NCI-H446 treated with DMSO at 0.1 percent for 48 hours (cell line): Measurements from ENCODE around the gene KIAA1217.
A peak's percentile ranks its signal among the peaks of the same experiment; 100 is the strongest.

ENCODE experiments used
- DNase-seq: peaks from one replicate; lab custom pipeline; 2025; lab: John Stamatoyannopoulos, UW

Gene KIAA1217

DNA sequence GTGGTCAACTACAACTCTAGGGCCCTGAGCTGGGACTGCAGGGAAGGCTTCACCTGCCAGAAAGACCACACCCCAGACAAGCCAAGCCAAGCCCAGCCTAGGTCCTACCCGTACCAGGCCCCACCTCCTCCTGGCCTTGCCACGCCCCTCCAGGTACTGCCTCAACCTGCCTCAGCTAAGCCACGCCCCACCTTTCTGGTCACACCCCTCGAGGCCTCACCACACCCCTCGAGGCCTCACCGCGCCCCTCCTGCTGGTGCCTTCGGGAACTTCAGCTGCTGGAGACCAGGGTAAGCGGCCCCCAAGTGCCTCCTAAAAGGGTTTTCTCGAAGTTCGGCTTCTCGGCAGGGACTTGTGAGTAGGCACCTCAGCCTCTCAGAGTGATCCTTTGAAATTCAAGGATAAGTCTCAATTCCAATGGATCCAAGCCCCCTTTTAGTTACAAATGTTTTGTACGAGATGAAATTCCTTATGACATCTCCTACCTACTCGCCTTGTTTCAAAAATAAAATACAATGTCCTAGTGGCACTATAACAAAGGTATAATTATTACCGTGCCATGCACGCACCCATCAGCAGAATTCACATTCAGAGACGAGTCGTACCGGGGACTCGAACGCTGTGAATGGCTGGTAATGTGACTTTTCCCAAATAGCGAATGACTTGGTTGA is 343.5 kb downstream of the KIAA1217 start:
- DNase-seq = no peak

DNA sequence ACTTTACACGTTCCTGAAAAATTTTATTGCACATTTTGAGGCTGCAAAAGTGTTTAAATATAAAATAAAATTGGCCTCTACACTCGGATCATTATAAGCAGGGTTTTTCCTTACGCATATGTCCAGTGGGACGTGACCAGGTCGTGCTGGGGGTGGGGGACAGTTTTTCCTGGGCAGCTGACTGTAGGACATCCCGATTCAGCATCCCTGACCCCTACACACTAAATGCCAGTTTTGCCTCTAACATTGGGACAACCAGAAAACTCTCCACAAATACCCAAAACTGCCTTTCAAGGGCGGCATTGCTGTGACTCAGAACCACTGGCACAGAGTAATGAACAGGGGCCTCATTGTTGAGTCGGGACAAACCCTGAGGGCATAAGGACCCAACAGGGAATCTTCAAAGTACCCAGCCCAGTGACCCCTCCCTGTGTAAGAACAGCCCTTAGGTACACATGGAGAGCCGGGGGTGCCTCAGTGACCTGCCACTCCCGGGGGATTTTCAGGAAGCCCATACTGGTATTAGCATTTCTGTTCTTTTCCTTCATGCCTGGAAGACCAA is 344.2 kb downstream of the KIAA1217 start:
- DNase-seq = no peak

DNA sequence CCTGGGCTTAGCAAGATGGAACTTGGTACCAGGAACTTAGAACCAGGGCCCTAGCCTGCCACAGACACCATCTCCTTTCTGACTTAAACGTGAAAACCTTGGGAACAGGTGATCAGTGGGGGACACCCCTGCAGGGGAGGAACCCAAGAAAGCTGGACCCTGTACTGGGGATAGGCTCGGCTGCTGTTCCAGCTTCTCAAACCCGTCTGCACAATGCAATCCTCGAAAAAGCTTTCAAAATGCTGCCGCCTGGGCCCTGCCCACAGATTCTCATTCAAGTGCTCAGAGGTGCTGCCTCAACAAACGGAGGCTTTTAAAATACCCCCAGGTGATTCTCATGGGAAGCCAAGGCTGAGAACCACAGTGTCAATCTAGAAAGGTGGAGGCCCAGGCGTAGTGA is 345.1 kb downstream of the KIAA1217 start:
- DNase-seq = no peak

DNA sequence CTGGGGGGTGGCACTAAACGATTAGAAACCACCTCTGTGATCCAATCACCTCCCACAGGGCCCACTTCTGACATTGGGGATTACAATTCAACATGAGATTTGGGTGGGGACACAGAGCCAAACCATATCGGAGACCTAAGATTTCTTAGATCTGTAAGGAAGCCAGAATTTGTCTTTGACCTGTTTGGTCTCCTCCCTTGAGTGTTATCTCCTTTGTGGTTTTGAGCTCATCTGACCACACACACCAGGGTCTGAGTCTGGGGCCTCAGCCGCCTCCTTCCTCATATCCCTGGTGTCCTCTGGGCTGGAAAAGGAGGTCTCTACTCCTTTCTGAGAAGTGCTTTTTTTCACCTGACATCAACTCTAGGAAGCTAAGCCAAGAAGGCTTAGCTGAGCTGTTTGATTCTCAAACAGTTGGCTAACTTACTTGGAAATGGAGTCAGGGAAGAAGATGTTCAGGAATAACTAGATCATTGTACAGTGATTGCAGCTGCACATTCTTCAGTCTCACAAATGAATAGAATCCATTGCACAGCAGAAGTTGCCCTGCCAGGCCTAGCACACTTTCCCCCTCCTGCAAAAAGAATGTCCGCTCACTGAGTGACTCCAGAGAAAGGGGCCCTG is 347.3 kb downstream of the KIAA1217 start:
- no peak for DNase-seq

DNA sequence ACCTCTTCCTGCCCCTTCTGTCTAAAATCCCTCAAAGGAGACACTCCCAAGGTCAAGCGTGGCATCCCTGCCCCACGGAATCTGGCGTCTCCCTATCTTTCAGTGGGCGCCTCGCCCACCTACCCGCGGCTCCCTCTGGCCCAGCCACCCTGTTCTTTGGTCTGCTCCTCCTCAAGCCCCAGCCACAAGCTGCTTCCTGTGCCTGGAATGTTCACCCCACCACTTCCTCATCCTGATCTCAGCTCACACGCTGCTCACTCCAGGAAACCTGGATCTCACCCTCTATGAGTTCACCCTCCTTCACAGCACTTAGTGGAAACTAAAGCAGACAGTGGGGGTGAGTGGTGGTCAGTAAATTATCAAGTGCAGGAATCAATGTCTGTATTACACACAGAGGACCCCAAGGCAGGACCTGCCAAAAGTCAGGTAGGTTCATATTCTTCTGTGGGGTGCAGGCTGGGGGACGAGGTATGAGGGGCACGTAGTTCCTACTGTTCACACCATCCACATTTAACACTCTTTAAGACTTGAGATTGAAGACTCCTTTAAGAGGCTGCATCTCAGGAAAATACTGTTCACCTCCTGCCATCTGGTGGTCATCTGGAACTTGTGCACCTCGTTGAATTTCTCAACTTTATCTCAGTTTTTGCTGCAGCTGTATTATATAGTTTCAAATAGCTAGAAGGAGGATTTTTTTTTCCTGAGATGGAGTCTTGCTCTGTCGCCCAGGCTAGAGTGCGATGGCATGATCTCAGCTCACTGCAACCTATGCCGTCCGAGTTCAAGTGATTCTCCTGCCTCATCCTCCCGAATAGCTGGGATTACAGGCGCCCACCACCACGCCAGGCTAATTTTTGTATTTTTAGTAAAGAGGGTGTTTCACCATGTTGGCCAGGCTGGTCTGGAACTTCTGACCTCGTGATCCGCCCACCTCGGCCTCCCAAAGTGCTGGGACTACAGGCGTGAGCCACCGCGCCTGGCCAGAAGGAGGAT is 348.1 kb downstream of the KIAA1217 start:
- peak; percentile 31 for DNase-seq

DNA sequence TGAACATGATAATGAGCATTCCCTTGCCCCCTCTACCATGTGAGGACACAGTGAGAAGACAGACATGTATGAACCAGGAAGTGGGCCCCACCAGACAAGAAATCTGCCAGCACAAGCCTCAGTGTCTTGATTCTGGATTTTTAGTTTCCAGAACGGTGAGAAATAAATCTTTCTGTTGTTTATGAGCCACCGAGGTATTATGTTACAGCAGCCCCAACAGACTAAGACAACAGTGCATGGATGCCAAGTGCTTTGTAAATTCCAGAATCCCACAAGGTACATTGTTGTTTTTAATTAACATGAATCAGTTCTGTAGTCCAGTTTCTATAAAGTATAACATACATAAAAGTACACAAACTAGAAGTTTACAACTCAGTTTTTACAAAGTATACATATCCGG is 352.5 kb downstream of the KIAA1217 start:
- no peak for DNase-seq

DNA sequence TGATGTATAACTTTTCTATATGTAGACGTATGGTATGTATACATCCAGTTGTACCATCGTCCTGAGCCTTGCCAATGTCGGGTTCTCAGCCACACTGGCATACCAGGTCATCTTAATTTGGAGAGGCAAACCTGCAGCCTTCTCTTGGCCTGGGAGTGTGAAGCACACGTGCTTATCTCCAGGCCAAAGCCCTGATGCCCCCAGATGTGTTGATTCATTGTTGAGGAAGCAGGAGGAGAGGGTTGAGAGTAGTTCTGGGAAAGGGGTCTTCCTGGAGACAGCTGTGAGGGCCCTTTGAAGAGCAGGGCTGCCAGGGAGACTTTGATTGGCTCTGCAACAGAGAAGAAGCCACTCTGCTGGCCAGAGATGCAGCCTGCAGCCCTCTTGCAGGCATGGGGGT is 359.1 kb downstream of the KIAA1217 start:
- DNase-seq = no peak

DNA sequence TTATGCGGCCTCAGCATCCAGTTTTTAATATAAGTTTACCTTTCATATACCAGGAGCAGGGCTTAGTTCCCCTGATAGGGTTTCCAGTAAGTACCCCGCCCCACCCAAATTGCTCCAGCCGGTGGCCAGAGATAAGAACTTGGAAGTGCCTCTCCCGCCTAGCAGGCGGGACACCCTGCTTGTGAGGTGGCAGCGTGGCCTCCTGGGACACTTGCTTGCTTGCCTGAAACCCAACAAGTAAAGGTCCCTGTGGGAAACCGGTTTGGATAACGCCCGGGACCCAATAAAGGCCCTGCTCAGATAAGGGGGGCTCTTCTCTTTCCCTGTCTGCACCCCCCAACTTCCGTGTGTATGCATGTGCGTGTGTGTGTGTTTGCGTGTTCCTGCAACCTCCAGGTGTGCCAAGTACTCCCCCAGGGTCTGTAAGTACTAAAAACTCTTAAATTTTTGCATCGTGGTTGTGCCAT is 360.4 kb downstream of the KIAA1217 start:
- no peak for DNase-seq

DNA sequence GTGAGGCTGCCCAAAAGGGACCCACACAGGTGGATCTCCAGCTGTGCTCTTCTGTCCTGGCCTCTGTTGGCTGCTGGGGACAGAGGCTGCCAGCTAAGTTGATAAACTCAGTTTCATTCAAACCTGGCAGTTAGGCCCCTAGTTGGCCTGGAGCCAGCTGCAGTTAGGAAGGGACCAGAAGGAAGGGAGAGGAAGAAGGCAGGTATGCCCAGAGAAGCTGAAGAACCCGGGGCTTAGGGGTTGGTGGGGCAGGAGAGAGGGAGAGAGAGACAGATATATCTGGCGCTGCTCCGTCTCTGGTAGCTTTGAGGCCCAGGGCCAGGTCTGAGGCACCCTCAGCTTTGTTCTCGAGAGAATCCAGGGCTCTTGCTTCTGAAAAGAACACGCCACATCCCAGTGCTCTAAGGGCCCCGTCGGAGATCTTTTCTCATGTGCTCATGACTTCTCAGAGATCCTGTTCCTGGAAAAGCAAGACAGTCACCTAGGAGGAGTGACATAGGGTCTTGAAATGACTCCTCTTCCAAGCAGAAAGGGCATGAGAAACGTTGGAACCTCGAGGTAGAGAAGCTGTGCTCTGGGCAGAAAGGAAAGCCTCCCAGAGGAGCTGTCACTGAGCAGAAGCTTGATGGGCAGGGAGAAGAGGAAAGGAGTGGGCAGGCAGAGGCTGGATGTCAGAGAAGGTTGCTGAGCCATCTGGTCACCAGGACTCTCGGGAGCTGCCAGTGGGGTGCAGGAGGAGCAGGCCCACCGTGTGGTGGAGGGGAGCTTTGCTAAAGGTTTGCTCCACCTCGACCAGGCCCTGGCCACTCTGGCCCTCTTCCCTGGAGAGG is 361.1 kb downstream of the KIAA1217 start:
- no peak for DNase-seq

DNA sequence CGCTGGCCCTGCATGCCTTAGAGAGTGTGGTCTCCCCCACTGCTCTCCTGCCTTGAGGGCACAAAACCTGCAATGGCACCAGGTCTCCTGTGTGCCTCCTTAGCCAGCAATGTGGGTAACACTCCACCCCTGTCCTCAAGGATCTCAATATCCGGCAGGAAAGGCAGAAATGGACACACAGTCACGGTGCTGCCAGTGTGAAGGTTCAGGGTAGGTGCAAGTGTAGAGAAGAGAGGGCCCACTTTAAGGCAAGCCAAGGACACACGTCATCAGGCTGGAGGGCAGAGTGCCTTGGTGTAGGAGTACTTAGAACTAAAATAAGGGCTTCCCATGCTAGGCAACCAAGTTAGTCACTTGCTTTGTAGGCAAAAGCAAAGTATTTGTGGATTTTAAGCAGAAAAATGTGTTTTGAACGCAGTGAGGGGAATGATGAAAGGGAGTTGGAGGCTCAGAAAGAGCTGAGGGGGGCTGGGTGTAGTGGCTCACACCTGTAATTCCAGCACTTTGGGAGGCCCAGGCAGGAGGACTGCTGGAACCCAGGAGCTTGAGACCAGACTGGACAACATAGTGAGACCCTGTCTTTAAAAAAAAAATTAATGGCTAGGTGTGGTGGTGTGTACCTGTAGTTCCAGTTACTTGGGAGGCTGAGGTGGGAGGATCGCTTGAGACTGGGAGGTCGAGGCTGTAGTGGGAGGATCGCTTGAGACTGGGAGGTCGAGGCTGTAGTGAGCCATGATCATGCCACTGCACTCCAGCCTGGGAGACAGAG is 361.9 kb downstream of the KIAA1217 start:
- DNase-seq = no peak

DNA sequence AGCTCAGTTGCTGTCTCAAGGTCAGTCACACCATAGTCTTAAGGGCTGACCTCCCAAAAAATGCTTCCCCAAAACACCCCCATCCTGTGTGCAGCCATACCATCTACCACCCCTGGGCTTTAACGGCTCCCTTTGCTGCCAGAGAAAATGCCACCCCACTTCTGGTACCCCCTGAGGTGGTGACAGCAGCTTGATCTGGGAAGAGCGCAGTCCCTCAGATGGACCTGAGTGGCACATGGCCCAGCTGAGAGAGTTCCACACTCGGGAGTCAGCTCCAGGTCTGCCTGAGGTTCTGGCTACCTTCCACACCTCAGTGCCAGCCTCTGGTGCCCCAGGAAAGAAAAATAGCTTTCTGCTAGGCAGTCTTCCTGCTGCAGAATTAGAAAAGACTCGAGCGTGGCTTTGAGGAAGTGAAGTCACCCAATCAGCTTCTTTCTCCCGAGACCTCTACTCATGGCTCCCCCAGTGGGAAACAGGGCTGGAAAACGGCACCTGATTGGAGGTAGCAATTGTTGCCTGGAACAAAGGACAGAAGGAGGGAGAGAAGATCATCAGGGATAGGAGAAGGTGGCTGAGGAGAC is 363.0 kb downstream of the KIAA1217 start:
- DNase-seq = no peak

DNA sequence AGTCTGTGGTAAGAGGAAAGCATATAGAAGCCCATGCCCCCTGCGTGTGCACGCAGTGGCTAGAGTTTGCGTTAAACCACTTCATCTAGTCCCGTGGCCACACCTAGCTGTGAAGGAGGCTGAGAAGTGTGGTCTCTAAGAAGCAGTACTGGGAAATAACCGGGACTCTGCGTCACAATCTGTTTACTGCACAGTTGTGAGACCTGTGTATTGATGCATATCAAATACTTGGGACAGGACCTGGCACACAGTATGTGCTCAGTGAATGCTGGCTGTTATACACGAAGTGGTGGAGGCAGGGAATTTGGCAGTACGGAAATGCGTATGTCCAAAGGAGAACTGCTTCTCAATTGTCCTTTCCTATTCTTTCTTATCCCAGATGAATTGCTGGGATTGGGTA is 365.2 kb downstream of the KIAA1217 start:
- DNase-seq = no peak

DNA sequence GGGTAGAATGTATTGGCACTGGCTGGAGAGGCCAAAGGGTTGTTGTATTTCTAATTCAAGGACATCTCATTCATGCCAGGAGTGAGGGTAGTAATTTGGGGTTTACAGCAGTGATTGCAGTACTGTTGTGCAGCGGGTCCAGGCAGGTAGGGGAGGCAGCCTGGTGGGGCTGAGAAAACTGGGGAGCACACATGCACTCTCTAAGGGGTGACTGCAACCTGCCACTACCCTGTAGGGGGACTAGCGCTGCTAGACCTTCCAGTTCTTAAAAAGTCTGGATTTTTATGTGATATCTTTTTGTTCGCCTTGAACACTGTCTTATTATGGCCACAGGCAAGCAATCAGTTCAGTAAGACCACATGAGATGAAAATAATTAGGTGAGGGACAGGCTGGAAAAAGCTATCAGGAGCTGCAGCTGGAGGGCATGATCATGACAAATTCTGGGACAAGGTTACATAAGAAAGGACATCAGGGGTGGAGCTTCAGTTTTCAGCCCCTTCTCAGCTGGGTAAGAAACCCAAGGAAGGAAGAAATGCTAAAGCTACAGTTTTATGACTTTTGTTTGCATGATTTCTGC is 365.7 kb downstream of the KIAA1217 start:
- DNase-seq = no peak

DNA sequence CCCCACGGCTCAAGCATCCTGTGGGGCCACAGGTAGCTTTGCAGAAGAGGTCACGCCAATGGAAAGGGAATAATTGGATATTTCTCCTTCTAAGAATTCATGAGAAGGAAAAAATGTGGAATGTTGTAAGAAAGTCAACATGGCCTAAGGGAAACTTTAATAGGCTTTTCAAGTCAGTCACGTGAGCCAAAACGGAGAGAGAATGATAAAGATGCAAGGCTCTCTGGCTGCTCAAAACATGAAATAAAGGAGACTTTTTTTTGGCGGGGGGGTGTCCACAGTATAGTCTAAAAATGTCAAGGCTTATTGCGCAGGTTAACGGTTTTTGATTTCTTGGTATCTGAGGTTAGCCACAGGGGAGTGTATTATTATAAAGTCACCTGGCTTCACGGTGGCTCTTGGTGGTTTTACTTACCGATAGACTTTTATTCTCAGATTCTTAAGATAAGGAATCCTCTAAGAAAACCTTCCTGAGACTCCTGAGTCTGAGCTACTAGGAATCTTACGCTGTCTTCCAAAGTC is 366.6 kb downstream of the KIAA1217 start:
- no peak for DNase-seq

DNA sequence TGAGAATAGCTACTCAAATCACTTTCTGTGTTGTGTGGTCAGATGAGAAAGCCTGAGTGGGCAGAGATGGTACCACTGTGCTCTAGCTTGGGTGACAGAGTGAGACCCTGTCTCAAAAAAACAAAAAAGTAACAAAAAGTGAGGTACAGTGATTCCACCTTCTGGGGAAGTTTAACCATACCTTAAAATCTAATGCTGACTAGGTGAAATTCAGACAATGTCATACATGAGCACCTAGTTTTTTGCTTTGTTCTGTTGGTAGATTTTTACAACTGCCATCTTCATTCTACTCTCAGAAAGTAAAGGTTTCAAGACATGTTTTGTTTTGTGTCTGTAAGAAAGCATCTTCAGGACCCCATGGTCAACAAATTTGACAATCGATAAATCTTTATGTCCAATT is 370.5 kb downstream of the KIAA1217 start:
- no peak for DNase-seq

DNA sequence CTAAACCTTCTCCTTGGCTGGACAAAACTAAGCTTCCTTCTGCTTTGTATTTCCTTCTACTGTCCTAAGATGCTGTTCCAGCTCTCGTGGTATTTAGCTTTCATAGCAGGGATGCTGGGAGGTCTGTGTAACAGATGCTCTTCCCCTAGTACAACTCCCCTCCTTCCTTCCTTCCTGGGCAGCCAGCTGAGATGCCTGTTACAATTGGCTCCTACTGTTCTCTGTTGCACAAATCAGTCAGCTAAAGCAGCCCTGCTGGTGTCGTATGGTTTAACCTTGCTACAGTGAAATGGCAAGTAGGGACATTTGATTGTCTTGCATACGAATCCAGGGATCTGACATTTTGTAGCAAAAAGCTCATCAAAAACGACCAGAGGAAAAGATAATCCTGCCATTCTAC is 371.0 kb downstream of the KIAA1217 start:
- DNase-seq = no peak

DNA sequence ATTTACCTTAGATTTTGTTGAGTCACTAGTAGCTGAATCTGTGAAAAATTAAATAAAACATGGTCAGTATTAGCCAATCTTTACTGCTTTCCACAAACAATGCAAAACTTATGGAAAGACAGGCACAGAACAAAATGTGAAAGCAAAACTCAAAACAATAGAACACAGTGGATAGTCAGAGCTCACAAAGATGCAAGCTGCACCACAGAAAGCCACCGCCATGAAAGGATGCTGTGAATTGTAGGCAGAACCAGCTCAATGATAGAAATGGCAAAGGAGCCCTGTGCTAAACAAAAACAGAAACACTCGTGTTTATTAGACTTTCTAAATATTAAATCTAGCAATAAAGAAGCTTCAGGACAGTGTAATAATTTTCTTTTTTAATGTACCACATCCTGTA is 380.3 kb downstream of the KIAA1217 start:
- no peak for DNase-seq

DNA sequence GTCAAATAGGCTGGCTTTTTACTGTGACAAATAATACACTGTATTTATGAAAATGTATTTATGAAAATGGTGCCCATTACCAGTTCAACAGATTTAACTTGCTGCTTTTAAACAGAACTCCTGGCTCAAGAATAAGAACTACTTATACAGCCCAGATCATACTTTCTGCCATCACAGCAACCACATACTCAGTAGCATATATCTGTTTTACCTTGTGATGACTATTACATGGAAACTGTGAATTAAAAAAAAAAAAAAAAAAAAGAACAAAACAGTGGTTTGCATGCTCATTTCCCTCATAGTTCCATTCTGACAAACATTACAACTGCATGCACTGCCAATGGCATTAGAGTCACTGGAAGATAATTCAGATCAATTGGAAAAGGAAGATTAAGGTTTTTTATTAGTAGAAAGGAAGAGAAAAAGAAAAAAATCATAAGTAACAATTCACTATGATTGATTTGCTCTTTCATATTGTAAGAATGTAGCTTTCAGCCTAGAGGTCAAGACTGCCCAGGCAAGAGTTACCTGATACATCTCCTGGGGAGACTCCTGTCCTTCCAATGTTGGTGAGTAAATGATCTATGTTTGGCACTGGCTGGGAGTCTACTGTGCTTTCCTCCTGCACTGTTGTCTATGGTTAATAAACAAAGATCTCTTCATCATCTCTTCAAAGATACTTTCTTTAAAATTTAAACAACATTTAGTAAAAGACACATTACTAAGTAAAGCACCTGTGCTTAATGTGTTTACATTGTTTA is 381.9 kb downstream of the KIAA1217 start:
- no peak for DNase-seq
